Measurements from ENCODE around the gene MYBL2. TPM values are rescaled to one million over a fixed set of nuclear protein-coding genes. Genes with fewer than 3 reads are reported as not detected.

Gene MYBL2
- total and polyA plus RNA-seq, 2 experiments from 2014 or later: 3.5 to 13.8 TPM

GRCh38 chr20:43669332-43669731 lies 2.4 kb downstream of the MYBL2 start:
- no peak for DNase-seq (ENCODE audit: low spot score)
- no peaks in the 10 kb centered on the region for H3K36me3 ChIP-seq (replicated peaks; ENCODE audit: insufficient read depth, low read depth)
- H3K27me3 ChIP-seq: peaks cover 4% of the 10 kb centered on the region

GRCh38 chr20:43670423-43670822 lies 3.5 kb downstream of the MYBL2 start:
- H4K20me1 ChIP-seq (ENCODE audit: insufficient read depth, poor library complexity, severe bottlenecking): no peaks in the 10 kb centered on the region

More at GRCh38 chr20:43669332-43669731, 2.4 kb downstream of the MYBL2 start:
- Histone ChIP-seq H2AFZ (no peak overlapping the region), H3K9me2 (replicated peaks; ENCODE audit: insufficient read depth) (no peaks in the 10 kb centered on the region), H3K79me2 (no peaks in the 10 kb centered on the region), H3K4me3 (no peak overlapping the region), H3K4me2 (no peak overlapping the region), H4K20me1 (ENCODE audit: insufficient read depth, poor library complexity, severe bottlenecking) (no peaks in the 10 kb centered on the region), H3K4me1 (ENCODE audit: insufficient read depth) (peaks cover 7% of the 10 kb centered on the region), H3K27ac (no peak overlapping the region), H3K9me3 (ENCODE audit: low read depth) (no peaks in the 10 kb centered on the region)
- 100% methylated on average over 3 of the region's 3 CpGs for WGBS (ENCODE audit: low lambda C conversion rate, missing lambda C conversion rate)
- no peak for TF ChIP-seq EZH2phosphoT487 (IDR thresholded peaks at IDR 0.05; ENCODE audit: low read depth, severe bottlenecking, unreplicated experiment)
- TF ChIP-seq CTCF (IDR thresholded peaks at IDR 0.05; ENCODE audit: poor library complexity): no peak
- no peak for TF ChIP-seq EZH2 (IDR thresholded peaks at IDR 0.05; ENCODE audit: borderline replicate concordance)

GRCh38 chr20:43676368-43676767 lies 9.5 kb downstream of the MYBL2 start:
- no peak for DNase-seq (ENCODE audit: low spot score)
- no peaks in the 10 kb centered on the region for H3K4me1 ChIP-seq (ENCODE audit: insufficient read depth)
- H3K27ac ChIP-seq: no peak overlapping the region
- no peaks in the 10 kb centered on the region for H3K9me3 ChIP-seq (ENCODE audit: low read depth)
- H2AFZ ChIP-seq: no peak overlapping the region
- no peaks in the 10 kb centered on the region for H3K9me2 ChIP-seq (replicated peaks; ENCODE audit: insufficient read depth)
- H4K20me1 ChIP-seq (ENCODE audit: insufficient read depth, poor library complexity, severe bottlenecking): no peaks in the 10 kb centered on the region
- no peak overlapping the region for H3K4me3 ChIP-seq
- H3K27me3 ChIP-seq: no peaks in the 10 kb centered on the region
- H3K79me2 ChIP-seq: peaks cover 3% of the 10 kb centered on the region
- no peaks in the 10 kb centered on the region for H3K36me3 ChIP-seq (replicated peaks; ENCODE audit: insufficient read depth, low read depth)
- WGBS (ENCODE audit: low lambda C conversion rate, missing lambda C conversion rate): 88% methylated on average over 5 of the region's 5 CpGs
- H3K4me2 ChIP-seq: no peak overlapping the region
- TF ChIP-seq EZH2 (IDR thresholded peaks at IDR 0.05; ENCODE audit: borderline replicate concordance): no peak
- TF ChIP-seq EZH2phosphoT487 (IDR thresholded peaks at IDR 0.05; ENCODE audit: low read depth, severe bottlenecking, unreplicated experiment): no peak
- TF ChIP-seq CTCF (IDR thresholded peaks at IDR 0.05; ENCODE audit: poor library complexity): no peak

More at GRCh38 chr20:43670423-43670822, 3.5 kb downstream of the MYBL2 start:
- Histone ChIP-seq H3K27ac (no peak overlapping the region), H3K4me1 (ENCODE audit: insufficient read depth) (peaks cover 7% of the 10 kb centered on the region), H3K4me3 (no peak overlapping the region), H3K9me3 (ENCODE audit: low read depth) (no peaks in the 10 kb centered on the region), H3K27me3 (peaks cover 4% of the 10 kb centered on the region), H3K36me3 (replicated peaks; ENCODE audit: insufficient read depth, low read depth) (no peaks in the 10 kb centered on the region), H3K79me2 (no peaks in the 10 kb centered on the region), H3K9me2 (replicated peaks; ENCODE audit: insufficient read depth) (no peaks in the 10 kb centered on the region), H3K4me2 (no peak overlapping the region), H2AFZ (no peak overlapping the region)
- 62% methylated on average over 2 of the region's 2 CpGs for WGBS (ENCODE audit: low lambda C conversion rate, missing lambda C conversion rate)
- TF ChIP-seq EZH2 (IDR thresholded peaks at IDR 0.05; ENCODE audit: borderline replicate concordance): no peak
- no peak for TF ChIP-seq CTCF (IDR thresholded peaks at IDR 0.05; ENCODE audit: poor library complexity)
- DNase-seq (ENCODE audit: low spot score): no peak

- Histone ChIP-seq H3K27me3 (no peaks in the 10 kb centered on the region), H4K20me1 (ENCODE audit: insufficient read depth, poor library complexity, severe bottlenecking) (no peaks in the 10 kb centered on the region), H3K4me2 (no peak overlapping the region), H3K9me2 (replicated peaks; ENCODE audit: insufficient read depth) (no peaks in the 10 kb centered on the region), H3K4me3 (no peak overlapping the region), H3K27ac (no peak overlapping the region), H3K79me2 (peaks cover 3% of the 10 kb centered on the region), H3K4me1 (ENCODE audit: insufficient read depth) (no peaks in the 10 kb centered on the region), H2AFZ (no peak overlapping the region), H3K9me3 (ENCODE audit: low read depth) (no peaks in the 10 kb centered on the region), H3K36me3 (replicated peaks; ENCODE audit: insufficient read depth, low read depth) (no peaks in the 10 kb centered on the region)
- TF ChIP-seq CTCF (IDR thresholded peaks at IDR 0.05; ENCODE audit: poor library complexity) (no peak), EZH2phosphoT487 (IDR thresholded peaks at IDR 0.05; ENCODE audit: low read depth, severe bottlenecking, unreplicated experiment) (no peak), EZH2 (IDR thresholded peaks at IDR 0.05; ENCODE audit: borderline replicate concordance) (no peak)
- WGBS (ENCODE audit: low lambda C conversion rate, missing lambda C conversion rate): 94% methylated on average over 7 of the region's 7 CpGs
- DNase-seq (ENCODE audit: low spot score): no peak
These were observed 14.1 kb downstream of the MYBL2 start for GRCh38 chr20:43680981-43681380.
